Measurements from ENCODE around the gene MRPL38. TPM values are rescaled to one million over a fixed set of nuclear protein-coding genes. Genes with fewer than 3 reads are reported as not detected.
"Not testable (repeated sequence)": the region's sequence is repeated elsewhere in the genome, so short reads cannot be mapped to it uniquely, and the experiment has no call there.

The MRPL38 gene
- total RNA-seq, 2 experiments from 2014 or later = 115 to 139 TPM

- H3K27ac Mint-ChIP-seq = peak overlapping the region; percentile 91
- peaks cover 22% of the 10 kb centered on the region for H3K27me3 Mint-ChIP-seq
- H3K4me3 Mint-ChIP-seq = peak overlapping the region; percentile 88
- ATAC-seq (peak; percentile 63), DNase-seq (peak; percentile 88)
- CTCF ChIA-PET = interaction anchor here (0.7 to 9.0 kb wide), 13 partner anchors 11 to 138 kb away, joined by 3 to 175 read pairs (median 5); partner anchors contain the start of genes TRIM65, UNC13D and WBP2
- H3K4me1 Mint-ChIP-seq = peaks cover 37% of the 10 kb centered on the region
- no peaks in the 10 kb centered on the region for H3K9me3 Mint-ChIP-seq (ENCODE audit: low read depth)
- H3K36me3 Mint-ChIP-seq = no peaks in the 10 kb centered on the region
Observed at GRCh38 chr17:75876190-75876937, 28.3 kb downstream of the MRPL38 start.

DNA sequence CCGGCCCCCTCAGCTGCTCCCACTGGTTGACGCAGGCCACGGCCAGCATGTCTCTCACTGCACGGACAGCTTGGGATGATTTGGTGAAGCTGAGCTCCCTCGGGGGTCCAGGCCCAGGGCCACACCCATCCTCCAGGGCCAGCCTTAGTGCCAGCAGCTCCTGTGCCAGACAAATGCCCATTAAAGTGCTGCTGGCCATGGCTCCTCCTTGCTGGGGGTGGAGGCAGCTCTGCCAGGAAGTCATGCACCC, 28.8 kb downstream of the MRPL38 start:
- CTCF ChIA-PET = interaction anchor here (0.7 to 9.0 kb wide), 9 partner anchors 12 to 129 kb away, joined by 3 to 175 read pairs (median 5); partner anchors contain the start of genes TRIM65 and WBP2
- Mint-ChIP-seq H3K4me3 (peak overlapping the region; percentile 88), H3K27ac (peak overlapping the region; percentile 91), H3K27me3 (peaks cover 21% of the 10 kb centered on the region), H3K36me3 (no peaks in the 10 kb centered on the region), H3K4me1 (peaks cover 37% of the 10 kb centered on the region), H3K9me3 (ENCODE audit: low read depth) (no peaks in the 10 kb centered on the region)
- ATAC-seq (no peak), DNase-seq (no peak)

DNA sequence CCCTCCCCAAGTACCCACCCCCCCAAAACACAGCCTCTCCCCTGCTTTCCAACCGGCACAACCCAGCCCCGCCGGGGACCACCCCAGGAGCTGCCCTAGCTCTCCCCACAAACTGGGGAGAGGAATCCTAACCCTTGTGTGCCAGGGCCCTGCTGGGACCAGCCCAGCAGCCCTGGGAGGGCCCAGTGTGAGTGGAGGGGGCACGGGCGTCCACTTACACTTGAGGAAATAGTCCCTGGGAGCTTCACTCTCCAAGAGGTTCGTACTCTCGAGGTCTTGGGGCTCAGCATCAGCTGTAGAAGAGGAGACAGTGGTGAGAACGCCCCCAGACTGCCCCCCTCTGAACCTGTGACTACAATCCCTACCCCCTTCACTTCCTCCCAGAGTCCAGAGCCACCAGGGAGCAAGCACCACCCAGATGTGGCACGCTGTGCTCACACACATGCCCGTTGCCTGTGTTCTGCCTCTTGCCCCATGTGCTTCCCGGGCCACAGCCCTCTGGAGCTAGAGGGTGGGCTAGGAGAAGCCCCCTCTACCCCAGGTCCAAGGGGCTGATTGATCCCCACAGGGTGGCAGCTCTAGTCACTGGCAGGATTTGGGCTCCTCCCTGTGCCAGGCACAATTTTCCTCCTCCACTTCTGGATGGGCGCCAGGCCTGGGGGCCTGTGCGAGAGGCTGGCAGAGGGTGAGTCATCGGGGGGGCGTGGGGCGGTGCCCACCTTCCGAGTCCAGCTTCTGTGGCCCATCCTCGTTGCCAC, 29.3 kb downstream of the MRPL38 start:
- Mint-ChIP-seq H3K9me3 (ENCODE audit: low read depth) (no peaks in the 10 kb centered on the region), H3K4me3 (peak overlapping the region; percentile 88), H3K4me1 (peaks cover 40% of the 10 kb centered on the region), H3K36me3 (no peaks in the 10 kb centered on the region), H3K27ac (peak overlapping the region; percentile 91), H3K27me3 (peaks cover 18% of the 10 kb centered on the region)
- CTCF ChIA-PET = interaction anchor here (0.7 to 9.0 kb wide), 9 partner anchors 12 to 130 kb away, joined by 3 to 175 read pairs (median 5); partner anchors contain the start of genes TRIM65 and WBP2
- no peak for ATAC-seq
- DNase-seq = no peak

DNA sequence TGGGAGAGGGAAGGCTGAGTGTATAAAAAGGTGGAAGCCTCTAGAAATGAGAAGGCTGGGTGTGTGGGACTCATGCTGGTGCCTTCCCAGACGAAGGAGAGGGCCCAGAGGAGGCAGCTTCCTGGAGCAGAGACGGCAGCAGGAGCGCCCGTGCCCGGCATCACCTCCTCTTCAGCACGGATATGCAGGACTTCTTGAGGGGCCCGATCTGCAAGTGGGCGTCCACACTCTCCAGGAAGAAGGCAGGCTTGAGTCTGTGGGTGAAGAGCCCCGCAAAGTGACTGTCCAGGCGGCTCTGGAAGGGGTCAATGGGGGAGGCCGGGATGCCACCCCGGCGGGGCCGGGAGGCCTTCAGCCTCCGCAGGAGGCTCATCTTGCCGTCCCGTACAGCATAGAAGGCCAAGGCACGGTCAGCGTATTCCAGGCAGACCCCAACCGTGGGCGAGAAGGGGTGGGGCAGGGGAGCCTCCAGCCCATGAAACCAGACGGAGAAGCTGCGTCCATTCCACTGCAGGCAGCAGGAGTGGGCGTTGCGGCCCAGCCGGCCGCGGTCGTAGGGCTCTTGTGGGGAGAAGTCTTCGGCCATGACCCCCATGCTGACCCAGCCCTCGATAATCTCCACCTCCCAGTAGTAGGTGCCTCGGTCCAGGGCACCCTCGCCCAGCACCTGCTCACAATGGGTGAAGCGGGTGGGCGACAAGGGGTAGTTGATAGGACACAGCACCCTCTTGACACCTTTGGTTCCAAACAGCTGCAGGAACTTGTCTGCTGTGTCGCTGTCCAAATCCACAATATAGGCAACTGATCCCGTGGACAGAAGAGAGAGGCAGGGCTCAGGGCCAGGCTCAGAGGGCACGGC, 30.1 kb downstream of the MRPL38 start:
- H3K27ac Mint-ChIP-seq = peak overlapping the region; percentile 11
- H3K4me3 Mint-ChIP-seq = no peak overlapping the region
- peaks cover 12% of the 10 kb centered on the region for H3K27me3 Mint-ChIP-seq
- CTCF ChIA-PET = interaction anchor here (1.6 to 9.0 kb wide), 7 partner anchors 13 to 131 kb away, joined by 6 to 175 read pairs (median 20); partner anchors contain the start of genes TRIM65 and WBP2
- no peak for ATAC-seq
- peaks cover 40% of the 10 kb centered on the region for H3K4me1 Mint-ChIP-seq
- H3K36me3 Mint-ChIP-seq = no peaks in the 10 kb centered on the region
- no peaks in the 10 kb centered on the region for H3K9me3 Mint-ChIP-seq (ENCODE audit: low read depth)
- DNase-seq = no peak

GRCh38 chr17:75873587-75874322, 30.9 kb downstream of the MRPL38 start:
- Mint-ChIP-seq H3K36me3 (no peaks in the 10 kb centered on the region), H3K4me1 (peaks cover 38% of the 10 kb centered on the region), H3K4me3 (no peak overlapping the region), H3K27me3 (peaks cover 4% of the 10 kb centered on the region), H3K27ac (peak overlapping the region; percentile 94), H3K9me3 (ENCODE audit: low read depth) (no peaks in the 10 kb centered on the region)
- DNase-seq (no peak), ATAC-seq (no peak)
- CTCF ChIA-PET = interaction anchor here (1.1 to 6.1 kb wide), 8 partner anchors 9 to 140 kb away, joined by 3 to 42 read pairs (median 5); partner anchors contain the start of genes TRIM65 and WBP2

- Mint-ChIP-seq H3K4me1 (peaks cover 35% of the 10 kb centered on the region), H3K9me3 (ENCODE audit: low read depth) (no peaks in the 10 kb centered on the region), H3K4me3 (no peak overlapping the region), H3K27ac (peak overlapping the region; percentile 94), H3K27me3 (peaks cover 2% of the 10 kb centered on the region), H3K36me3 (no peaks in the 10 kb centered on the region)
- ATAC-seq (peak; percentile 68), DNase-seq (peak; percentile 87)
- CTCF ChIA-PET = interaction anchor here (1.1 to 6.1 kb wide), 8 partner anchors 8 to 141 kb away, joined by 3 to 42 read pairs (median 5); partner anchors contain the start of genes TRIM65 and WBP2
Observed at GRCh38 chr17:75872434-75873351, 32.0 kb downstream of the MRPL38 start.

DNA sequence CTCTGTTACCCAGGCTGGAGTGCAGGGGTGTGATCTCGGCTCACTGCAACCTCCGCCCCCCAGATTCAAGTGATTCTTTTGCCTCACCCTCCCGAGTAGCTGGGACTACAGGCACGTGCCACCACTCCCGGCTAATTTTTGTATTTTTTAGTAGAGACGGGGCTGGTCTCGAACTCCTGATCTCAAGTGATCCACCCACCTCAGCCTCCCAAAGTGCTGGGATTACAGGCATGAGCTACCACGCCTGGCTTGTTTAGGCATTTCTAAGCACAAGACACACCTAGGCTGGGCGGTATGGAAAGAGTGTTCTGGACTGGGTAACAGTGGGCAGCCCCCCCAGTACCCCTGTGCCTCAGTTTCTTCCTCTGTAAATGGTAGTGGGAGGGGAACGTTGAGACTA, 34.5 kb downstream of the MRPL38 start:
- CTCF ChIA-PET = interaction anchor here (1.4 to 6.1 kb wide), 2 partner anchors 12 to 26 kb away, joined by 3 to 20 read pairs; partner anchors contain the start of gene TRIM65
- H3K27ac Mint-ChIP-seq = not testable (repeated sequence)

DNA sequence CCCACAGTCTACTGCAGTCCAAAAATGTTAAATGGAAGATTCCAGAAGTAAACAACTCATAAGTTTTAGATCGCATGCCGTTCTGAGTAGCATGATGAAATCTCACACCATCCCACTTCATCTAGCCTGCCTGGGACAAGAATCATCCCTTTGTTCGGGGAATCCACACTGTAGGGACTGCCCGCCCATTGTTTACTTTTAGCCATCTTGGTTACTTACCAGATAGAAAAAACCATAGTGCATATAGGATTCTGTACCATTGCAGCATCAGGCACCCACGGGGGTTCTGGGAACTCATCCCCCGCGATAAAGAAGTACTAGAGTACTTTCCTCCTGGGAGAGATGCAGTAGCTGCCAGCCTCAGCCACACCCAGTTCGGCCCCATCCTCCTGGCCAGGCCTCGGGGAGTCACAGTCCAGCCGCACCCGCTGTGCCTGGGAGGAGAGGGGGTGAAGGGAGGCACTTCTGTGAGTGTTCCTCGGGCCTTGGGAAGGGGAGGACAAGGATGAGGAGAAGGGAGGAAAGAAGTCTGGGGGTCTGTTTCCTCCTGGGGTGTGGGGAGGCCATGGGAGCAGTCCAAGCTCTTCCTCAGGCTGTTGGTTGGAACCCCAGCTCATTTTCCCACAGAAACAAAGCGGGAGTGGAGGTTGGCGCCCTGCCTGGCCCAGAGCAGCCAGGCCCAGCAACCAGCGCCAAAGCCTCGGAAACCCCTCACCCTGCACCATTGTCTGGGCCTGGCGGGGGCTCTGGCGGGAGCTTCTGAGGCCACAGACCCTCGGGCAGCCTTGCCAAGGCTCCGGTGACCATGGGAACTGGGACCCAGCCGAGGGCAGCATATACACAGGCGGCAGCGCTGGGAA, 35.2 kb downstream of the MRPL38 start:
- H3K27me3 Mint-ChIP-seq = no peaks in the 10 kb centered on the region
- H3K9me3 Mint-ChIP-seq (ENCODE audit: low read depth) = no peaks in the 10 kb centered on the region
- H3K27ac Mint-ChIP-seq = no peak overlapping the region
- ATAC-seq (no peak), DNase-seq (no peak)
- no peak overlapping the region for H3K4me3 Mint-ChIP-seq
- no peaks in the 10 kb centered on the region for H3K36me3 Mint-ChIP-seq
- H3K4me1 Mint-ChIP-seq = peaks cover 28% of the 10 kb centered on the region
- CTCF ChIA-PET = interaction anchor here (6.1 kb wide), 1 partner anchor 27 kb away, joined by 20 read pairs; the partner anchor contains the start of gene TRIM65

More for the DNA sequence above, 34.5 kb downstream of the MRPL38 start:
- H3K9me3 Mint-ChIP-seq (ENCODE audit: low read depth); H3K4me3 Mint-ChIP-seq; H3K36me3 Mint-ChIP-seq; ATAC-seq; H3K27me3 Mint-ChIP-seq; DNase-seq: not testable (repeated sequence)
- peaks cover 20% of the 10 kb centered on the region for H3K4me1 Mint-ChIP-seq

- CTCF ChIA-PET = interaction anchor here (1.2 to 6.1 kb wide), 4 partner anchors 9 to 103 kb away, joined by 3 to 20 read pairs (median 6); partner anchors contain the start of genes GALK1, TRIM47 and TRIM65
- H3K36me3 Mint-ChIP-seq; H3K9me3 Mint-ChIP-seq (ENCODE audit: low read depth); DNase-seq; H3K27me3 Mint-ChIP-seq; H3K27ac Mint-ChIP-seq; ATAC-seq; H3K4me3 Mint-ChIP-seq: not testable (repeated sequence)
- H3K4me1 Mint-ChIP-seq = peaks cover 33% of the 10 kb centered on the region
Observed at GRCh38 chr17:75868730-75869281, 35.9 kb downstream of the MRPL38 start.

GRCh38 chr17:75865404-75866188, 39.1 kb downstream of the MRPL38 start:
- DNase-seq; H3K27me3 Mint-ChIP-seq; ATAC-seq; H3K9me3 Mint-ChIP-seq (ENCODE audit: low read depth); H3K36me3 Mint-ChIP-seq; H3K4me3 Mint-ChIP-seq: not testable (repeated sequence)
- Mint-ChIP-seq H3K27ac (peak overlapping the region; percentile 94), H3K4me1 (peaks cover 21% of the 10 kb centered on the region)
- CTCF ChIA-PET = interaction anchor here (0.7 to 12.8 kb wide), 8 partner anchors 7 to 112 kb away, joined by 3 to 175 read pairs (median 6); partner anchors contain the start of genes TRIM47 and WBP2
